Liver (tissue), 9 donors: Measurements from ENCODE around the gene PLAAT5. TPM values are rescaled to one million over a fixed set of nuclear protein-coding genes. Genes with fewer than 3 reads are reported as not detected.

ENCODE experiments used
- DNase-seq: peaks from one replicate; pipeline ENCODE4 v3.0.0-alpha.2; 2017; ENCODE audit warnings: low spot score
- H3K27ac ChIP-seq, 2 donors: one replicate each; pipeline ENCODE4 v1.7.0; 2013; ENCODE audit warnings: inconsistent platforms in 2 of 2, low read length in 2 of 2, control low read depth in 1 of 2, low read depth in 1 of 2, mild to moderate bottlenecking in 1 of 2
- H3K27me3 ChIP-seq, 4 donors: one replicate each; pipeline versions ENCODE4 v1.6.1 to v1.7.0; 2013; ENCODE audit warnings: low read length in 3 of 4, inconsistent platforms in 1 of 4, mild to moderate bottlenecking in 1 of 4, moderate library complexity in 1 of 4; ENCODE audit not compliant: control insufficient read depth in 4 of 4, insufficient read depth in 4 of 4
- H3K36me3 ChIP-seq, 4 donors: one replicate each; pipeline versions ENCODE4 v1.6.1 to v1.7.0; 2013; ENCODE audit warnings: low read length in 3 of 4, mild to moderate bottlenecking in 3 of 4, low read depth in 1 of 4, moderate library complexity in 1 of 4; ENCODE audit not compliant: control insufficient read depth in 4 of 4, insufficient read depth in 3 of 4
- H3K4me1 ChIP-seq, 4 donors: one replicate each; pipeline versions ENCODE4 v1.6.1 to v1.7.0; 2013; ENCODE audit warnings: low read length in 3 of 4, mild to moderate bottlenecking in 3 of 4, moderate library complexity in 1 of 4; ENCODE audit not compliant: control insufficient read depth in 4 of 4, insufficient read depth in 4 of 4
- H3K4me3 ChIP-seq, 3 donors: one replicate each; pipeline versions ENCODE4 v1.6.1 to v1.7.0; 2013; ENCODE audit warnings: low read length in 3 of 3, control low read depth in 1 of 3, low read depth in 1 of 3, mild to moderate bottlenecking in 1 of 3
- H3K9ac ChIP-seq, 2 donors: one replicate each; pipeline ENCODE4 v1.7.0; 2013; ENCODE audit warnings: low read length in 2 of 2, mild to moderate bottlenecking in 2 of 2, moderate library complexity in 2 of 2, control low read depth in 1 of 2, low read depth in 1 of 2
- H3K9me3 ChIP-seq, 4 donors: one replicate each; pipeline versions ENCODE4 v1.6.1 to v1.7.0; 2013; ENCODE audit warnings: low read length in 3 of 4; ENCODE audit not compliant: control insufficient read depth in 4 of 4
- ATF3 ChIP-seq: IDR thresholded peaks from 2 replicates; pipeline ENCODE4 v1.6.1; 2016; ENCODE audit warnings: antibody characterized with exemption
- EGR1 ChIP-seq, 2 donors: IDR thresholded peaks; 2 replicates each; pipeline ENCODE4 v1.6.1; 2016 to 2018; ENCODE audit warnings: antibody characterized with exemption in 2 of 2, low read depth in 2 of 2
- FOXA1 ChIP-seq: IDR thresholded peaks from 2 replicates; pipeline ENCODE4 v1.6.1; 2016; ENCODE audit warnings: antibody characterized with exemption
- FOXA2 ChIP-seq: IDR thresholded peaks from 2 replicates; pipeline ENCODE4 v1.6.1; 2016; ENCODE audit warnings: antibody characterized with exemption
- GABPA ChIP-seq, 2 donors: IDR thresholded peaks in 1 of 2; conservative IDR thresholded peaks in 1 of 2; 2 replicates each; pipeline ENCODE4 v1.6.1; 2016; ENCODE audit warnings: antibody characterized with exemption in 2 of 2, mild to moderate bottlenecking in 1 of 2, moderate library complexity in 1 of 2
- HNF4A ChIP-seq, 2 donors: conservative IDR thresholded peaks; 2 replicates each; pipeline ENCODE4 v1.6.1; 2016; ENCODE audit warnings: antibody characterized with exemption in 2 of 2, mild to moderate bottlenecking in 2 of 2
- HNF4G ChIP-seq: IDR thresholded peaks from 2 replicates; pipeline ENCODE4 v1.6.1; 2016; ENCODE audit warnings: antibody characterized with exemption
- JUND ChIP-seq, 2 donors: IDR thresholded peaks; 2 replicates each; pipeline ENCODE4 v1.6.1; 2016; ENCODE audit warnings: antibody characterized with exemption in 2 of 2
- NR2F2 ChIP-seq: IDR thresholded peaks from 2 replicates; pipeline ENCODE4 v1.6.1; 2016; ENCODE audit warnings: antibody characterized with exemption
- RAD21 ChIP-seq, 2 donors: IDR thresholded peaks; 2 replicates each; pipeline ENCODE4 v1.6.1; 2016; ENCODE audit warnings: antibody characterized with exemption in 2 of 2, mild to moderate bottlenecking in 2 of 2
- RXRA ChIP-seq, 2 donors: IDR thresholded peaks; 2 replicates each; pipeline ENCODE4 v1.6.1; 2017 to 2018; ENCODE audit warnings: antibody characterized with exemption in 2 of 2, mild to moderate bottlenecking in 1 of 2
- SP1 ChIP-seq: IDR thresholded peaks from 2 replicates; pipeline ENCODE4 v1.6.1; 2018; ENCODE audit warnings: antibody characterized with exemption, mild to moderate bottlenecking
- TAF1 ChIP-seq: conservative IDR thresholded peaks from 2 replicates; pipeline ENCODE4 v1.6.1; 2016; ENCODE audit warnings: antibody characterized with exemption, mild to moderate bottlenecking
- YY1 ChIP-seq: IDR thresholded peaks from 2 replicates; pipeline ENCODE4 v1.6.1; 2016; ENCODE audit warnings: antibody characterized with exemption, mild to moderate bottlenecking
- WGBS: extraction: QIAGEN DNeasy Blood & Tissue Kit; methylation state at CpG from one replicate; pipeline ENCODE4 v1.1.7; 2013; 5-methylcytosine and 5-hydroxymethylcytosine counted together
- polyA plus RNA-seq, 2 donors: library from polyadenylated mRNA; stranded (reverse) in 1 of 2; unstranded in 1 of 2; fragments of 200-250 nt in 1 of 2; fragments of >200 nt in 1 of 2; fragmentation: Nextera tagmentation in 1 of 2; extraction: Ambion mirVana in 1 of 2; gene quantifications; one replicate each; pipeline versions ENCODE4 v1.2.1 to v1.2.3, GENCODE V29; 2013 to 2015
- total RNA-seq, 2 donors: library from RNA; depleted of rRNA; stranded (reverse); fragments of >200 nt; gene quantifications; one replicate each; pipeline ENCODE4 v1.2.3, GENCODE V29; 2014
- TF ChIP-seq, protein P1 (sequence below): IDR thresholded peaks from 2 replicates; pipeline ENCODE4 v1.6.1; 2016; ENCODE audit warnings: antibody characterized with exemption
- TF ChIP-seq, protein P2 (sequence below): fragments of 150-350 bp; IDR thresholded peaks from 2 replicates; pipeline ENCODE4 v1.5.1; 2017; ENCODE audit warnings: improper control_type of control experiment, low read depth, low read length; ENCODE audit not compliant: missing input control
- TF ChIP-seq, protein P3 (sequence below): IDR thresholded peaks from 2 replicates; pipeline ENCODE4 v1.6.1; 2016; ENCODE audit warnings: antibody characterized with exemption, mild to moderate bottlenecking
- TF ChIP-seq, protein P4 (sequence below): IDR thresholded peaks from 2 replicates; pipeline ENCODE4 v1.6.1; 2016; ENCODE audit warnings: antibody characterized with exemption
- donor health status: healthy.
- donor health status: healthy.
- donor health status: healthy.
- donor health status: healthy.
- donor health status: healthy.

PLAAT5 gene
- total and polyA plus RNA-seq, 4 donors: 0.03 to 1.4 TPM; not detected in 2

DNA sequence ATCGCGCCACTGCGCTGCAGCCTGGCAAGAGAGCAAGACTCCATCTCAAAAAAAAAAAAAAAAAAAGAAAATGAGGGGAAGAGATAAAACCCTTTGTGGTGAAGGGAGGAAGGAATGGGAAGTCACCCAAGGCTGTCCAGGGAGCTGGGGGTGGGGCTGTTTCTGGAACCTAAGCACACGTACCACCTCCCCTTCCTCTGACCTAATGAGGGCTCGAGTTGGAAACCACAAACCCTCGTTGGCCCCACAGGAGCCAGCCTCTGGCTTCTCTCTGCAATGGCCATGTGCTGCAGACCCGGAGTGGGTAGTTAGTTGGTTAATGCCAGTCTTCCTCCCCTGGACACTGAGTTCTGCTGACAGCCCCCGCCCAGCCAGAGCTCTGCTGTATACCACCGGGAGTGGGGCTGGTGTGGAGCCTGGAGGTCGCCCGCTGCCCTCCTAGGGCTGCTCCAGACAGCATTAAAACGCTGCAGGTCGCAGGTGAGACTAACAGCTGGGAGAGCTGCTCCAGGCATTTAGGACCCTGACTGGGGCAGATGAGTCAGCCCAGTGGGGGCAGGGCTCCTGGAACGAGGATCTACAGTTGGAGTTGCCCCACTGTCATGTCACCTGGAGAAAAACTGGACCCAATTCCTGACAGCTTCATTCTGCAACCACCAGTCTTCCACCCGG, 15.0 kb upstream of the PLAAT5 start, which contains the start of gene LGALS12 (continued):
- TF ChIP-seq, protein P1, sequence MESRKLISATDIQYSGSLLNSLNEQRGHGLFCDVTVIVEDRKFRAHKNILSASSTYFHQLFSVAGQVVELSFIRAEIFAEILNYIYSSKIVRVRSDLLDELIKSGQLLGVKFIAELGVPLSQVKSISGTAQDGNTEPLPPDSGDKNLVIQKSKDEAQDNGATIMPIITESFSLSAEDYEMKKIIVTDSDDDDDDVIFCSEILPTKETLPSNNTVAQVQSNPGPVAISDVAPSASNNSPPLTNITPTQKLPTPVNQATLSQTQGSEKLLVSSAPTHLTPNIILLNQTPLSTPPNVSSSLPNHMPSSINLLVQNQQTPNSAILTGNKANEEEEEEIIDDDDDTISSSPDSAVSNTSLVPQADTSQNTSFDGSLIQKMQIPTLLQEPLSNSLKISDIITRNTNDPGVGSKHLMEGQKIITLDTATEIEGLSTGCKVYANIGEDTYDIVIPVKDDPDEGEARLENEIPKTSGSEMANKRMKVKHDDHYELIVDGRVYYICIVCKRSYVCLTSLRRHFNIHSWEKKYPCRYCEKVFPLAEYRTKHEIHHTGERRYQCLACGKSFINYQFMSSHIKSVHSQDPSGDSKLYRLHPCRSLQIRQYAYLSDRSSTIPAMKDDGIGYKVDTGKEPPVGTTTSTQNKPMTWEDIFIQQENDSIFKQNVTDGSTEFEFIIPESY: no peak
- no peak for TF ChIP-seq HNF4A (conservative IDR thresholded peaks at IDR 0.05)
- no peak for TF ChIP-seq RXRA (IDR thresholded peaks at IDR 0.05)
- TF ChIP-seq FOXA2: no peak

DNA sequence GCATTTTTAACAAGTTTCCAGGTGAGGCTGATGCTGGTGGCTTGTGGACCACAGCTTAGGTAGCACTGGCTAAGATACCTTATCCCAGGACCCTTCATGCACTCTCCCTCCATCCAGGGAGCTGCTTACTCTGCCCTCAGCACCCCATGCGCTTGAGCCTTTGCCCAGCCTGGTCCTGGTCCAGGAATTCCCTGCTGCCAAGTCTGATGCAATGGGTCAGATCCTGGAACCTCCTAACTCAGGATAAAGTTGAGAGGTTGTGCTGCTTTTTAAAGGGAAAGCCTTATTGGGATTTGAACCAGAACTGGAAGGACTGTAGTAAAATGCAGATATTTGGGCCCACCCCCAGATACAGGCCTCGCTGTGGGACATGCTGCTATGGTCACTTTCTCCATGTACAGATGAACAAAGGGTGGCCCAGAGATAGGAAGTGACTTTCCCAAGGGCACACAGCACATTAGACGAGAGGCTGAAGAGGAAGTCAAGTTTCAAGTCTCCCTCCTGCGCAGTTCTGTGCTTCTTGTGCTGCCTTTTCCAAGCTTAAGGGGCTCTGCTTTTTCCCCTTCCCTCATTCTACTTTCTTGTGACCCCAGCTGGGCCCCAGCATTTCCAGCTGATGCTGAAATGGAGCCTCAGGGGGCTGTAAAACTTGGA, 14.1 kb upstream of the PLAAT5 start:
- peaks cover 13 to 41% (median 31%) of the 10 kb centered on the region in 4 donors for H3K4me1 ChIP-seq

More for the DNA sequence above, 14.1 kb upstream of the PLAAT5 start:
- Histone ChIP-seq H3K4me3 (no peak overlapping the region), H3K36me3 (no peaks in the 10 kb centered on the region), H3K27me3 (no peaks in the 10 kb centered on the region), H3K9me3 (peaks cover 0 to 3% (median 1%) of the 10 kb centered on the region in 4 donors), H3K9ac (no peak overlapping the region), H3K27ac (peak overlapping the region in 1 of 2 donors; percentile 6)
- no peak for DNase-seq
- TF ChIP-seq EGR1 (IDR thresholded peaks at IDR 0.05; ENCODE audit: low read depth in 2 of 2): peak in 1 of 2 donors; percentile 32
- no peak for TF ChIP-seq TAF1
- peak; percentile 18 for TF ChIP-seq YY1
- peak in 1 of 2 donors; percentile 58 for TF ChIP-seq JUND (IDR thresholded peaks at IDR 0.05)
- TF ChIP-seq HNF4G: no peak
- peak; percentile 71 for TF ChIP-seq SP1
- no peak for TF ChIP-seq GABPA (IDR thresholded peaks at IDR 0.05 in 1 of 2, conservative IDR thresholded peaks at IDR 0.05 in 1 of 2)
- TF ChIP-seq, protein P2, sequence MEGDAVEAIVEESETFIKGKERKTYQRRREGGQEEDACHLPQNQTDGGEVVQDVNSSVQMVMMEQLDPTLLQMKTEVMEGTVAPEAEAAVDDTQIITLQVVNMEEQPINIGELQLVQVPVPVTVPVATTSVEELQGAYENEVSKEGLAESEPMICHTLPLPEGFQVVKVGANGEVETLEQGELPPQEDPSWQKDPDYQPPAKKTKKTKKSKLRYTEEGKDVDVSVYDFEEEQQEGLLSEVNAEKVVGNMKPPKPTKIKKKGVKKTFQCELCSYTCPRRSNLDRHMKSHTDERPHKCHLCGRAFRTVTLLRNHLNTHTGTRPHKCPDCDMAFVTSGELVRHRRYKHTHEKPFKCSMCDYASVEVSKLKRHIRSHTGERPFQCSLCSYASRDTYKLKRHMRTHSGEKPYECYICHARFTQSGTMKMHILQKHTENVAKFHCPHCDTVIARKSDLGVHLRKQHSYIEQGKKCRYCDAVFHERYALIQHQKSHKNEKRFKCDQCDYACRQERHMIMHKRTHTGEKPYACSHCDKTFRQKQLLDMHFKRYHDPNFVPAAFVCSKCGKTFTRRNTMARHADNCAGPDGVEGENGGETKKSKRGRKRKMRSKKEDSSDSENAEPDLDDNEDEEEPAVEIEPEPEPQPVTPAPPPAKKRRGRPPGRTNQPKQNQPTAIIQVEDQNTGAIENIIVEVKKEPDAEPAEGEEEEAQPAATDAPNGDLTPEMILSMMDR: no peak
- peak; percentile 80 for TF ChIP-seq ATF3
- TF ChIP-seq, protein P1: no peak
- TF ChIP-seq NR2F2: peak; percentile 43
- peak; percentile 49 to 51 for TF ChIP-seq RAD21 (IDR thresholded peaks at IDR 0.05)
- TF ChIP-seq FOXA2: no peak
- TF ChIP-seq, protein P3, sequence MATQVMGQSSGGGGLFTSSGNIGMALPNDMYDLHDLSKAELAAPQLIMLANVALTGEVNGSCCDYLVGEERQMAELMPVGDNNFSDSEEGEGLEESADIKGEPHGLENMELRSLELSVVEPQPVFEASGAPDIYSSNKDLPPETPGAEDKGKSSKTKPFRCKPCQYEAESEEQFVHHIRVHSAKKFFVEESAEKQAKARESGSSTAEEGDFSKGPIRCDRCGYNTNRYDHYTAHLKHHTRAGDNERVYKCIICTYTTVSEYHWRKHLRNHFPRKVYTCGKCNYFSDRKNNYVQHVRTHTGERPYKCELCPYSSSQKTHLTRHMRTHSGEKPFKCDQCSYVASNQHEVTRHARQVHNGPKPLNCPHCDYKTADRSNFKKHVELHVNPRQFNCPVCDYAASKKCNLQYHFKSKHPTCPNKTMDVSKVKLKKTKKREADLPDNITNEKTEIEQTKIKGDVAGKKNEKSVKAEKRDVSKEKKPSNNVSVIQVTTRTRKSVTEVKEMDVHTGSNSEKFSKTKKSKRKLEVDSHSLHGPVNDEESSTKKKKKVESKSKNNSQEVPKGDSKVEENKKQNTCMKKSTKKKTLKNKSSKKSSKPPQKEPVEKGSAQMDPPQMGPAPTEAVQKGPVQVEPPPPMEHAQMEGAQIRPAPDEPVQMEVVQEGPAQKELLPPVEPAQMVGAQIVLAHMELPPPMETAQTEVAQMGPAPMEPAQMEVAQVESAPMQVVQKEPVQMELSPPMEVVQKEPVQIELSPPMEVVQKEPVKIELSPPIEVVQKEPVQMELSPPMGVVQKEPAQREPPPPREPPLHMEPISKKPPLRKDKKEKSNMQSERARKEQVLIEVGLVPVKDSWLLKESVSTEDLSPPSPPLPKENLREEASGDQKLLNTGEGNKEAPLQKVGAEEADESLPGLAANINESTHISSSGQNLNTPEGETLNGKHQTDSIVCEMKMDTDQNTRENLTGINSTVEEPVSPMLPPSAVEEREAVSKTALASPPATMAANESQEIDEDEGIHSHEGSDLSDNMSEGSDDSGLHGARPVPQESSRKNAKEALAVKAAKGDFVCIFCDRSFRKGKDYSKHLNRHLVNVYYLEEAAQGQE: no peak
- peak; percentile 78 to 88 for TF ChIP-seq RXRA (IDR thresholded peaks at IDR 0.05)
- peak; percentile 83 to 90 for TF ChIP-seq HNF4A (conservative IDR thresholded peaks at IDR 0.05)
- no peak for TF ChIP-seq FOXA1
- TF ChIP-seq, protein P4, sequence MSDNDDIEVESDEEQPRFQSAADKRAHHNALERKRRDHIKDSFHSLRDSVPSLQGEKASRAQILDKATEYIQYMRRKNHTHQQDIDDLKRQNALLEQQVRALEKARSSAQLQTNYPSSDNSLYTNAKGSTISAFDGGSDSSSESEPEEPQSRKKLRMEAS: peak; percentile 79
- 53% methylated on average over 4 of the region's 4 CpGs for WGBS
